H1 (cell line): ENCODE data around the gene FRRS1. TPM values are rescaled to one million over a fixed set of nuclear protein-coding genes. Genes with fewer than 3 reads are reported as not detected.

Source experiments
- CTCF ChIA-PET: fragments of 300-600 bp; sonication (Branson Sonifier 250); formaldehyde crosslinking; loops from one replicate; lab custom pipeline; 2021; ENCODE audit not compliant: partially characterized antibody; lab: Charles Lee
- POLR2A ChIA-PET: fragments of 300-600 bp; sonication (Branson Sonifier 250); formaldehyde crosslinking; loops from one replicate; lab custom pipeline; 2021; ENCODE audit warnings: inconsistent platforms; ENCODE audit not compliant: partially characterized antibody; lab: Charles Lee
- DNase-seq, 2 experiments: peaks; one replicate each; pipeline versions ENCODE4 v3.0.0 to v3.0.0-alpha.2; 2010 to 2022; ENCODE audit warnings: low spot score in 2 of 2, low read depth in 1 of 2, mixed read lengths in 1 of 2
- FAIRE-seq: peaks from 2 replicates; lab custom pipeline; 2011; peaks lifted over from hg19 to GRCh38; lab: Jason Lieb, UNC
- H2AFZ ChIP-seq: 2 replicates; pipeline ENCODE4 v1.8.1; 2012; ENCODE audit warnings: low read length, inconsistent platforms
- H2AK5ac ChIP-seq: 2 replicates; pipeline ENCODE4 v1.6.1; 2013; ENCODE audit warnings: low read depth, low read length
- H2BK120ac ChIP-seq: replicated peaks from 2 replicates; pipeline ENCODE3; 2013; ENCODE audit warnings: low read depth, low read length, inconsistent platforms
- H2BK12ac ChIP-seq: 2 replicates; pipeline ENCODE4 v1.6.1; 2013; ENCODE audit warnings: low read depth, low read length
- H2BK15ac ChIP-seq: 2 replicates; pipeline ENCODE4 v1.6.1; 2013; ENCODE audit warnings: low read length
- H2BK20ac ChIP-seq: 2 replicates; pipeline ENCODE4 v1.6.1; 2013; ENCODE audit warnings: low read length
- H2BK5ac ChIP-seq: 2 replicates; pipeline ENCODE4 v1.6.1; 2013; ENCODE audit warnings: low read depth, low read length
- H3K14ac ChIP-seq: 2 replicates; pipeline ENCODE4 v1.6.1; 2013; ENCODE audit warnings: inconsistent platforms; ENCODE audit not compliant: insufficient read length
- H3K18ac ChIP-seq: 2 replicates; pipeline ENCODE4 v1.6.1; 2013; ENCODE audit warnings: low read length; ENCODE audit errors: extremely low read depth
- H3K23ac ChIP-seq: 2 replicates; pipeline ENCODE4 v1.6.1; 2013; ENCODE audit warnings: inconsistent platforms; ENCODE audit not compliant: insufficient read length
- H3K23me2 ChIP-seq: 2 replicates; pipeline ENCODE4 v1.6.1; 2013; ENCODE audit warnings: low read depth, low read length
- H3K27ac ChIP-seq: 2 replicates; pipeline ENCODE4 v1.6.1; 2011; ENCODE audit warnings: low read depth, low read length, inconsistent platforms
- H3K27me3 ChIP-seq, 4 experiments: replicated peaks in 1 of 4; 1 replicate in 1 of 4; 2 replicates in 3 of 4; pipeline versions ENCODE4 v1.6.1 to v1.8.1; 2011 to 2013; ENCODE audit warnings: low read length in 3 of 4, mild to moderate bottlenecking in 3 of 4, inconsistent platforms in 2 of 4, mixed read lengths in 2 of 4, moderate library complexity in 1 of 4; ENCODE audit not compliant: control insufficient read depth in 3 of 4, insufficient read depth in 3 of 4; ENCODE audit errors: extremely low read depth in 1 of 4
- H3K36me3 ChIP-seq, 4 experiments: 2 replicates each; pipeline versions ENCODE4 v1.6.1 to v1.8.1; 2011 to 2013; ENCODE audit warnings: mild to moderate bottlenecking in 4 of 4, low read length in 3 of 4, moderate library complexity in 2 of 4, control low read depth in 1 of 4, inconsistent platforms in 1 of 4; ENCODE audit not compliant: insufficient read depth in 4 of 4, control insufficient read depth in 2 of 4
- H3K4ac ChIP-seq: replicated peaks from 2 replicates; pipeline ENCODE3; 2013; ENCODE audit warnings: low read length, low read depth, mixed read lengths, inconsistent platforms; ENCODE audit not compliant: insufficient read length
- H3K4me1 ChIP-seq, 4 experiments: replicated peaks in 1 of 4; 1 replicate in 1 of 4; 2 replicates in 3 of 4; pipeline versions ENCODE4 v1.6.1 to v1.8.1; 2011 to 2013; ENCODE audit warnings: low read length in 3 of 4, inconsistent platforms in 2 of 4, mixed read lengths in 1 of 4; ENCODE audit not compliant: insufficient read depth in 4 of 4, control insufficient read depth in 3 of 4
- H3K4me2 ChIP-seq, 2 experiments: 2 replicates each; pipeline versions ENCODE4 v1.6.1 to v1.8.1; 2011 to 2013; ENCODE audit warnings: low read depth in 2 of 2, low read length in 2 of 2, control low read depth in 1 of 2, inconsistent platforms in 1 of 2, mild to moderate bottlenecking in 1 of 2; ENCODE audit not compliant: insufficient read depth in 1 of 2
- H3K4me3 ChIP-seq, 4 experiments: fragments of 200-600, 300-600 bp in 1 of 4; sonication (generic), shearing (Covaris generic), sonication (Bioruptor Twin) in 1 of 4; 2 replicates each; pipeline versions ENCODE4 v1.5.1 to v1.8.1; 2011 to 2016; ENCODE audit warnings: low read length in 4 of 4, low read depth in 3 of 4, control low read depth in 2 of 4, inconsistent platforms in 2 of 4, mild to moderate bottlenecking in 2 of 4, mixed read lengths in 1 of 4, moderate library complexity in 1 of 4; ENCODE audit not compliant: insufficient read depth in 2 of 4; ENCODE audit errors: extremely low read depth in 1 of 4
- H3K56ac ChIP-seq: replicated peaks from 2 replicates; pipeline ENCODE3; 2013; ENCODE audit warnings: low read depth, mild to moderate bottlenecking, mixed read lengths, low read length, inconsistent platforms; ENCODE audit not compliant: insufficient read length
- H3K79me1 ChIP-seq: 2 replicates; pipeline ENCODE4 v1.6.1; 2013; ENCODE audit warnings: low read depth, low read length, control low read depth
- H3K79me2 ChIP-seq, 2 experiments: 2 replicates each; pipeline versions ENCODE4 v1.6.1 to v1.8.1; 2012 to 2013; ENCODE audit warnings: low read length in 2 of 2, mild to moderate bottlenecking in 2 of 2, inconsistent platforms in 1 of 2; ENCODE audit not compliant: insufficient read depth in 2 of 2, control insufficient read depth in 1 of 2
- H3K9ac ChIP-seq, 4 experiments: replicated peaks in 1 of 4; 1 replicate in 1 of 4; 2 replicates in 3 of 4; pipeline versions ENCODE4 v1.6.1 to v1.8.1; 2011 to 2013; ENCODE audit warnings: low read depth in 3 of 4, low read length in 3 of 4, control low read depth in 2 of 4, mild to moderate bottlenecking in 2 of 4, moderate library complexity in 2 of 4, inconsistent platforms in 1 of 4; ENCODE audit errors: extremely low read depth in 1 of 4
- H3K9me3 ChIP-seq, 2 experiments: 2 replicates each; pipeline versions ENCODE4 v1.6.1 to v1.8.1; 2012 to 2013; ENCODE audit warnings: mild to moderate bottlenecking in 2 of 2, moderate library complexity in 2 of 2, control low read depth in 1 of 2, inconsistent platforms in 1 of 2, low read depth in 1 of 2, low read length in 1 of 2, mixed read lengths in 1 of 2; ENCODE audit not compliant: insufficient read depth in 2 of 2
- H4K20me1 ChIP-seq, 2 experiments: replicated peaks in 1 of 2; 2 replicates each; pipeline versions ENCODE3 to v1.8.1; 2011 to 2013; ENCODE audit warnings: inconsistent platforms in 2 of 2, low read length in 2 of 2, mild to moderate bottlenecking in 1 of 2; ENCODE audit not compliant: insufficient read depth in 2 of 2, control insufficient read depth in 1 of 2
- H4K5ac ChIP-seq: 2 replicates; pipeline ENCODE4 v1.6.1; 2013; ENCODE audit warnings: low read length, low read depth, mixed read lengths, inconsistent platforms; ENCODE audit not compliant: insufficient read length
- H4K8ac ChIP-seq: 2 replicates; pipeline ENCODE4 v1.8.0; 2013; ENCODE audit warnings: mild to moderate bottlenecking, moderate library complexity, low read length, inconsistent platforms; ENCODE audit not compliant: insufficient read depth; ENCODE audit errors: extremely low read depth
- H4K91ac ChIP-seq: replicated peaks from 2 replicates; pipeline ENCODE3; 2013; ENCODE audit warnings: low read length, mixed read lengths, inconsistent platforms; ENCODE audit not compliant: insufficient read length
- SP1 ChIP-seq: IDR thresholded peaks from 2 replicates; pipeline ENCODE4 v1.6.1; 2011; ENCODE audit warnings: low read depth, low read length
- WGBS, 2 experiments: shearing (Covaris generic) in 1 of 2; methylation state at CpG; one replicate each; pipeline versions ENCODE4 v1.1.6 to v1.1.7; 2013 to 2015; ENCODE audit warnings: low lambda C conversion rate in 2 of 2, mixed read lengths in 2 of 2, inconsistent platforms in 1 of 2, low coverage in 1 of 2, missing lambda C conversion rate in 1 of 2; ENCODE audit not compliant: insufficient replicate concordance in 2 of 2, insufficient coverage in 1 of 2, insufficient read length in 1 of 2; ENCODE audit errors: extremely low coverage in 1 of 2, missing lambda C conversion rate in 1 of 2; 5-methylcytosine and 5-hydroxymethylcytosine counted together
- polyA plus RNA-seq, 7 experiments: library from polyadenylated mRNA; depleted of rRNA in 3 of 7; stranded (reverse) in 5 of 7; unstranded in 2 of 7; fragments of >200 nt in 5 of 7; fragments of 200-250 nt in 2 of 7; gene quantifications; 1 replicate in 5 of 7; 2 replicates in 1 of 7; 4 replicates in 1 of 7; pipeline versions ENCODE4 v1.2.1 to v1.2.3, GENCODE V29; 2011 to 2013; ENCODE audit warnings: missing spikeins in 2 of 7, mixed read lengths in 2 of 7
- total RNA-seq: library from RNA; stranded (reverse); fragmentation: NEBNext Ultra II Directional; extraction: Animal tissue kit (Norgen Biotek cat#: 25700); gene quantifications from 2 replicates; pipeline ENCODE4 v1.2.1, GENCODE V29; 2021

FRRS1 gene
- total and polyA plus RNA-seq, 2 of the 8 experiments (the other 6 are each of a cell fraction or from before 2014, with no cell fraction given), result 3.5 to 6.5 TPM

- H2BK120ac ChIP-seq, result no peak overlapping the region
- TF ChIP-seq SP1, result no peak
These were observed 102.9 kb downstream of the FRRS1 start for GRCh38 chr1:99663501-99663900.

More at GRCh38 chr1:99663501-99663900, 102.9 kb downstream of the FRRS1 start:
- H3K14ac ChIP-seq, result no peak overlapping the region
- H3K79me2 ChIP-seq, result no peaks in the 10 kb centered on the region
- no peak overlapping the region for H3K56ac ChIP-seq
- 79% methylated on average over 2 of the region's 2 CpGs; no CpG with 5 or more reads in 1 of the 2 experiments for WGBS, 2 experiments
- H2BK12ac ChIP-seq, result no peak overlapping the region
- POLR2A ChIA-PET, result no interaction called here
- H3K27ac ChIP-seq, result no peak overlapping the region
- H2AK5ac ChIP-seq, result no peak overlapping the region
- no peaks in the 10 kb centered on the region for H3K36me3 ChIP-seq
- no peak overlapping the region for H3K18ac ChIP-seq
- 0 out of 2 replicates have a peak overlapping the region, but pooled peaks have one; percentile 17 for H2AFZ ChIP-seq
- no peak overlapping the region for H2BK5ac ChIP-seq
- H4K20me1 ChIP-seq, result no peaks in the 10 kb centered on the region
- no peaks in the 10 kb centered on the region for H3K23me2 ChIP-seq
- no peak overlapping the region for H4K5ac ChIP-seq
- H3K9ac ChIP-seq, result no peak overlapping the region
- H3K27me3 ChIP-seq, result no peaks in the 10 kb centered on the region
- no peak overlapping the region for H4K91ac ChIP-seq
- H3K4me3 ChIP-seq, result no peak overlapping the region
- no peak overlapping the region for H2BK20ac ChIP-seq
- H2BK15ac ChIP-seq, result no peak overlapping the region
- no peak overlapping the region for H4K8ac ChIP-seq
- H3K4me1 ChIP-seq, result no peaks in the 10 kb centered on the region
- no peak overlapping the region for H3K23ac ChIP-seq
- CTCF ChIA-PET, result interaction anchor here (0.9 to 3.4 kb wide), 5 partner anchors 10 to 187 kb away, joined by 3 to 20 read pairs (median 4); no protein-coding TSS in a partner anchor
- FAIRE-seq, result no peak
- no peak overlapping the region for H3K4me2 ChIP-seq
- H3K79me1 ChIP-seq, result no peaks in the 10 kb centered on the region
- H3K4ac ChIP-seq, result no peak overlapping the region
- no peak for DNase-seq
- no peaks in the 10 kb centered on the region for H3K9me3 ChIP-seq
